Activated CD8-positive, alpha-beta memory T cell treated with anti-CD3 and anti-CD28 coated beads, Interleukin-2, amount 50 U/mL, for 24 hours (primary cell): Measurements from ENCODE around the gene FSHR.

Source experiments
- DNase-seq: peaks from one replicate; pipeline ENCODE4 v3.0.0-alpha.2; 2020; ENCODE audit errors: extremely low read depth

Gene FSHR

GRCh38 chr2:49032936-49033335 lies 121.4 kb downstream of the FSHR start:
- DNase-seq, result no peak

GRCh38 chr2:49032126-49032525 lies 122.2 kb downstream of the FSHR start:
- DNase-seq, result no peak

- DNase-seq, result no peak
These were observed 124.9 kb downstream of the FSHR start for GRCh38 chr2:49029406-49029805.

GRCh38 chr2:49028101-49028500 lies 126.2 kb downstream of the FSHR start:
- DNase-seq, result no peak

- DNase-seq, result no peak
These were observed 127.6 kb downstream of the FSHR start for GRCh38 chr2:49026706-49027105.

GRCh38 chr2:49021271-49021670 lies 133.0 kb downstream of the FSHR start:
- DNase-seq, result no peak

GRCh38 chr2:49005261-49005660 lies 149.1 kb downstream of the FSHR start:
- no peak for DNase-seq

GRCh38 chr2:49004036-49004626 lies 150.2 kb downstream of the FSHR start:
- no peak for DNase-seq

GRCh38 chr2:49003201-49003600 lies 151.1 kb downstream of the FSHR start:
- no peak for DNase-seq

GRCh38 chr2:49002750-49003149 lies 151.6 kb downstream of the FSHR start:
- no peak for DNase-seq

- no peak for DNase-seq
These were observed 153.6 kb downstream of the FSHR start for GRCh38 chr2:49000695-49001094.

GRCh38 chr2:48998449-48998848 lies 155.9 kb downstream of the FSHR start:
- no peak for DNase-seq

GRCh38 chr2:48993576-48993975 lies 160.7 kb downstream of the FSHR start:
- DNase-seq, result no peak

- DNase-seq, result no peak
These were observed 162.7 kb downstream of the FSHR start for GRCh38 chr2:48991415-48992131.

GRCh38 chr2:48984922-48985321 lies 169.4 kb downstream of the FSHR start:
- DNase-seq, result no peak

- no peak for DNase-seq
These were observed 170.8 kb downstream of the FSHR start for GRCh38 chr2:48983551-48983950.

- no peak for DNase-seq
These were observed 171.4 kb downstream of the FSHR start for GRCh38 chr2:48982887-48983435.

- DNase-seq, result no peak
These were observed 173.5 kb downstream of the FSHR start for GRCh38 chr2:48980846-48981245.

GRCh38 chr2:48979691-48980090 lies 174.6 kb downstream of the FSHR start:
- no peak for DNase-seq

- DNase-seq, result no peak
These were observed 176.2 kb downstream of the FSHR start for GRCh38 chr2:48978131-48978530.

GRCh38 chr2:48971801-48972200 lies 182.5 kb downstream of the FSHR start:
- DNase-seq, result no peak

GRCh38 chr2:48968011-48968410 lies 186.3 kb downstream of the FSHR start:
- no peak for DNase-seq

GRCh38 chr2:48965204-48965603 lies 189.1 kb downstream of the FSHR start:
- no peak for DNase-seq
